ENCODE results near the gene MAP4K5. TPM values are rescaled to one million over a fixed set of nuclear protein-coding genes. Genes with fewer than 3 reads are reported as not detected.
"Not testable (repeated sequence)": the region's sequence is repeated elsewhere in the genome, so short reads cannot be mapped to it uniquely, and the experiment has no call there.

MAP4K5 gene
- total RNA-seq, 6 experiments from 2014 or later = 6.5 to 31.3 (median 14.4) TPM

- DNase-seq (peak; percentile 50 to 63 (median 53)), ATAC-seq (peak; percentile 81 to 86 (median 86))
- Histone ChIP-seq H3K36me3 (no peaks in the 10 kb centered on the region), H3K27me3 (peaks cover 0 to 3% of the 10 kb centered on the region in 2 donors), H3K27ac (peak within 1 kb of the TSS in 2 of 3 donors; percentile 4 to 67), H3K4me1 (peaks cover 0 to 11% (median 0%) of the 10 kb centered on the region in 4 donors), H3K9me3 (no peaks in the 10 kb centered on the region), H3K4me3 (peak within 1 kb of the TSS; percentile 42 to 55 (median 44))
- no peak for TF ChIP-seq POLR2A (IDR thresholded peaks at IDR 0.05)
- no peak for TF ChIP-seq CTCF (IDR thresholded peaks at IDR 0.05)
- intact Hi-C loops (cut with DNase I) = no loop called here
- whole genome bisulfite sequencing (ENCODE audit: insufficient coverage, low coverage, low lambda C conversion rate, missing lambda C conversion rate) = 0% methylated on average over 4 of the region's 66 CpGs
These were observed 27.9 kb upstream of the MAP4K5 start, which contains the start of gene ATL1 for GRCh38 chr14:50559990-50560930. ATL1 (plus strand) TSS chr14:50560145; CDS start chr14:50560266, 121 bp downstream.

DNA sequence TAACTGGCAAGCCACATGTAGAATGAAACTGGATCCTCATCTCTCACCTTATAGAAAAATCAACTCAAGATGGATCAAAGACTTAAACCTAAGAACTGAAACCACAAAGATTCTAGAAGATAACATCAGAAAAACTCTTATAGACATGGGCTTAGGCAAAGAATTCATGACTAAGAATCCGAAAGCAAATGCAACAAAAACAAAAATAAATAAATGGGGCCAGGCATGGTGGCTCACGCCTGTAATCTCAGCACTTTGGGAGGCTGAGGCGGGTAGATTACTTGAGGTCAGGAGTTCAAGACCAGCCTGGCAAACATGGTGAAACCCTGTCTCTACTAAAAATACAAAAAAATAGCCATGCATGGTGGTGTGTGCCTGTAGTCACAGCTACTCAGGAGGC, 20.4 kb upstream of the MAP4K5 start:
- 54% methylated on average over 3 of the region's 3 CpGs for WGBS (ENCODE audit: insufficient coverage, low coverage, low lambda C conversion rate, missing lambda C conversion rate)
- H3K4me1 ChIP-seq; H3K9me3 ChIP-seq; H3K27me3 ChIP-seq; intact Hi-C loops (cut with DNase I); DNase-seq; H3K4me3 ChIP-seq; H3K36me3 ChIP-seq; H3K27ac ChIP-seq; ATAC-seq: not testable (repeated sequence)

DNA sequence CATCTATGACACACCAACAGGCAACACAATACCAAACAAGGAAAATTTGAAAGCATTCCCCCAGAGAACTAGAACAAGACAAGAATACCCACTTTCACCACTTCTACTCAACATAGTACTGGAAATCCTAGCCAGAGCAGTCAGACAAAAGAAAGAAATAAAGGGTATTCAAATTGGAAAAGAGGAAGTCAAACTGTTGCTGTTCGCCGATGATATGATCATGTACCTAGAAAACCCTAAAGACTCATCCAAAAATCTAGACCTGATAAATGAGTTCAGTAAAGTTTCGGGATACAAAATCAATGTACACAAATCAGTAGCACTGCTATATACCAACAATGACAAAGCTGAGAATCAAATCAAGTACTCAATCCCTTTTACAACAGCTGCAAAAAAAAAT, 19.5 kb upstream of the MAP4K5 start:
- Histone ChIP-seq H3K4me3 (no peak overlapping the region), H3K27ac (no peak overlapping the region), H3K4me1 (no peaks in the 10 kb centered on the region), H3K27me3 (no peaks in the 10 kb centered on the region), H3K36me3 (no peaks in the 10 kb centered on the region), H3K9me3 (no peaks in the 10 kb centered on the region)
- DNase-seq (no peak), ATAC-seq (no peak)
- WGBS (ENCODE audit: insufficient coverage, low coverage, low lambda C conversion rate, missing lambda C conversion rate) = 75% methylated on average over 3 of the region's 3 CpGs
- TF ChIP-seq POLR2A (IDR thresholded peaks at IDR 0.05) (no peak), CTCF (IDR thresholded peaks at IDR 0.05) (no peak)
- intact Hi-C loops (cut with DNase I) = no loop called here

GRCh38 chr14:50550294-50550693, 17.9 kb upstream of the MAP4K5 start:
- intact Hi-C loops (cut with DNase I) = no loop called here
- WGBS (ENCODE audit: insufficient coverage, low coverage, low lambda C conversion rate, missing lambda C conversion rate) = no CpG with 5 or more reads among the region's 1 CpG
- ATAC-seq = no peak

More at GRCh38 chr14:50550294-50550693, 17.9 kb upstream of the MAP4K5 start:
- DNase-seq = no peak
- Histone ChIP-seq H3K4me1 (no peaks in the 10 kb centered on the region), H3K27me3 (no peaks in the 10 kb centered on the region), H3K36me3 (no peaks in the 10 kb centered on the region), H3K9me3 (no peaks in the 10 kb centered on the region), H3K4me3 (no peak overlapping the region), H3K27ac (no peak overlapping the region)
- no peak for TF ChIP-seq CTCF (IDR thresholded peaks at IDR 0.05)
- TF ChIP-seq POLR2A (IDR thresholded peaks at IDR 0.05) = no peak
